Body of pancreas (tissue), 4 donors: Measurements from ENCODE around the gene IL24.

ENCODE experiments used
- CTCF ChIP-seq, 7 experiments: fragments of 450-650 bp in 4 of 7; fragments of 200-600 bp in 3 of 7; sonication (generic) in 3 of 7; IDR thresholded peaks; one replicate each; pipeline ENCODE4 v1.5.1; 2016 to 2019; ENCODE audit warnings: antibody characterized with exemption in 7 of 7
- POLR2A ChIP-seq, 3 donors: fragments of 450-650 bp; IDR thresholded peaks; one replicate each; pipeline ENCODE4 v1.6.1; 2016; ENCODE audit warnings: antibody characterized with exemption in 3 of 3, mild to moderate bottlenecking in 2 of 3

- TF ChIP-seq CTCF (IDR thresholded peaks at IDR 0.05) (no peak), POLR2A (IDR thresholded peaks at IDR 0.05) (no peak)
These were observed 24.6 kb downstream of the IL24 start, which contains the start of gene FCMR for GRCh38 chr1:206921772-206922265.
